ENCODE data around the gene GPR119.
"Not testable (repeated sequence)": the region's sequence is repeated elsewhere in the genome, so short reads cannot be mapped to it uniquely, and the experiment has no call there.

GPR119 gene

DNA sequence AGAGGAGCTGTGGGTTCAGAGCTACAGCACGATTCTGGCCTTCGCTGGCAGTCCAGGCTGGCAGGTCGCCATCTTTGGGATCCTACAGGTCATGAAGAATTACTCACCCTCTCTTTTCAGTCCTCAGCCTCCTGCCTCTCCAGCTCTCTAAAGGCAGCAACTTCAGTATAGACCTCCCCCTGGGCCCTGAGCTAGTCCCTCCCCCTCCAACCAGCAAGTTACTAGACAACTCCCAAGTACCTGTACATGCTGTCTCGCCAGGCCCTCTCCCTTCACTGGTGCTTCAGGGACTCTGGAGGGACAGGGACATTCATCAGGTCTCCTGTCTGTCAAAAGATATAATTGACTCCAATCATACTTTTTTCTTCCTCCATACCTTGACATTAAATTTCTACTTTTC, at the start of gene GPR119:
Gene GPR119, minus strand, starts transcription at position 155 of the 400 bp plus-strand sequence. CDS start 227 bp downstream, outside the sequence.
- no peak for DNase-seq

DNA sequence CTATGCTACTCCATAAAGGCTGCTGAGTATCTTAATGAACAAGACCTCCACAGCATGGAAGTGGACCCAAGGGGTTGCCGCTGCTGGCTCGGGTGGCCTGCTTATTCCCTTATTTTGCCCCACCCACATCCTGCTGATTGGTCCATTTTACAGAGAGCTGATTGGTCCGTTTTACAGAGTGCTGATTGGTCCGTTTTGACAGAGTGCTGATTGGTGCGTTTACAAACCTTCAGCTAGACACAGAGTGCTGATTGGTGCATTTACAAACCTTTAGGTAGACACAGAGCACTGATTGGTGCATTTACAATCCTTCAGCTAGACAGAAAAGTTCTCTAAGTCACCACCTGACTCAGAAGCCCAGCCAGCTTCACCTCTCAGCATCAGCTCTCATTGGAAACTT, 43.8 kb upstream of the GPR119 start:
- DNase-seq, result not testable (repeated sequence)

DNA sequence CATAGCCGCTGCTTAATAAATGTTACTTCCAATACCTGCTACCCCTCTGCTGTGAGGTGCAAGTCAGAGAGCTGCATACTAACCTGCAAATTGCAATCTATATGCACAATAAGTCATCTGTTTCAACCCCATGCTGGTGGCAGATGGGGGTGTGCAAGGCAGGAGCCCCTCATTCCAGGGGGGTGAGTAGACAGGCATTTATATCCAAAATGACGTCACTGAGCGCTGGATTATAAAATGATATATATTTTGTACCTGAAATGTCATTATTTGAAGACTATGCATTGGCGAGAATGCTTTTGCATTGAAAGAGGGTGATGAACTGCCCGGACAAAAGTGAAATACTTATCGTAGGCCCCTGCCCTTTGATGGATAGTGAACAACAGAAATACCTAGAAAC, 41.1 kb upstream of the GPR119 start:
- DNase-seq, result no peak

- no peak for DNase-seq
Observed at GRCh38 chrX:130419263-130419662, 33.8 kb upstream of the GPR119 start.

GRCh38 chrX:130418740-130419139, 33.3 kb upstream of the GPR119 start:
- DNase-seq, result no peak

- no peak for DNase-seq
Observed at GRCh38 chrX:130418066-130418465, 32.6 kb upstream of the GPR119 start.

DNA sequence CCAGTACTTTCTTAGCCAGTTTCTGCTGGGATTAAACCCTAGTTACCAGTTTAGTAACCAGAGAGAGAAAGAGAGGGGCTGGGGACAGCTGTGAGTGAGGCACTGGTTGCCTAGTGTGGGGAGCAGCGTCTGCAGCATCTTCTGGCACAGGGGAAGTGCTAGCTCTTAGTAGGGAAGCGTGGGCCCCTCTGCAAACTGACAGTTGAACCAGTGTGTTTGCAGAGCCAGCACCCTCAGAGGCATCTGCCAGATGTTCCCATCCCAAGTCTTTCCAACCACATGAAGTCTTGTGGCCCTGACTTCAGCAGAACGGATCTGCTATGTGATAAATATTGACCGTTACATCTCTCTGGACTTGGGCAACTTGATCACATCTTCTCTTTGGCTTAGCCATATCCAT, 31.3 kb upstream of the GPR119 start:
- no peak for DNase-seq

DNA sequence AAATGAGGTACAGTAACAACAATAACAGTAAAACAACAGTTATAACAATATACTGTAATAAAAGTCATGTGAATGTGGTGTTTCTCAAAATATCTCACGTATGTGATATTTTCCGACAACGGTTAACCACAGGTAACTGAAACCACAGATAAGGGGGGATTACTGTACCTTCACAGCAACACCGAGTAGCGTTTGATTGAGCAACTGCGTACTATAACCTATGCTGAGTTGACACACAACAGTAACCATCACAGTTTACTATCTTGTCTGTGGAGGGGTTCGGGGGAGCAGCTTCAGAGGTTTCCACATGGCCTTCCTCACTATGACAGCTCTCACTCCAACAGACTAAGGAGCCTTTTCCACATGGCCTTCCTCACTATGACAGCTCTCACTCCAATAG, 29.7 kb upstream of the GPR119 start:
- no peak for DNase-seq

DNA sequence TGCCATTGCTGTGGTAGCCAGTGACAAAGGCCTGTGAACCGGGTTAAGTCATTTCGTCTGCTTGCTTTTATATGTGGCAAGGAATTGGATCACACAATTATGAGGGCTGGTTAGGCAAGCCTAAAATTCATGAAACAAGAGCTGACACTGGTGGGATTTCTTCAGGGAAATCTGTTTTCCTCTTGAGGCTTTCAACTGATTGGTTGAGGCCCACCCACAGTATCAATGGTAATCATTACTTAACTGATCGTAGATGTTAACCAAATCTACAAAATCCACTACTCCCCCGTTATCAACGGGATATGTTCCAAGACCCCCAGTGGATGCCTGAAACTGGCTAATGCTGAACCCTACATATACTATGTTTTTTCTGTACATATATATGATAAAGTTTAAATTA, 29.3 kb upstream of the GPR119 start:
- DNase-seq, result no peak

DNA sequence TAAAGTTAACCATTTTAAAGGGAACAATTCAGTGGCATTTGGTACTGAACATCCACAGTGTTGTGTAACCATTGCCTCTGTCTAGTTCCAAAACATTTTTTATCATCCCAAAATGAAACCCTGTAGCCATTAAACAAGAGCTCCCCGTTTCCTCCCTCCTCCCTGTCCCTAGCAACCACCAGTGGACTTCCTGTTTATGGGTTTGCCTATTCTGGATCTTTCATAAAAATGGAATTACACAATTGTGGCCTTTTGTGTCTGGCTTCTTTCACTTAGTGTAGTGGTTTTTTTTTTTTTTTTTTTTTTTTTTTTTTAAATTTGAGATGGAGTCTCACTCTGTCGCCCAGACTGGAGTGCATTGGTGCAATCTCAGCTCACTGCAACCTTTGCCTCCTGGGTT, 27.9 kb upstream of the GPR119 start:
- DNase-seq, result no peak

DNA sequence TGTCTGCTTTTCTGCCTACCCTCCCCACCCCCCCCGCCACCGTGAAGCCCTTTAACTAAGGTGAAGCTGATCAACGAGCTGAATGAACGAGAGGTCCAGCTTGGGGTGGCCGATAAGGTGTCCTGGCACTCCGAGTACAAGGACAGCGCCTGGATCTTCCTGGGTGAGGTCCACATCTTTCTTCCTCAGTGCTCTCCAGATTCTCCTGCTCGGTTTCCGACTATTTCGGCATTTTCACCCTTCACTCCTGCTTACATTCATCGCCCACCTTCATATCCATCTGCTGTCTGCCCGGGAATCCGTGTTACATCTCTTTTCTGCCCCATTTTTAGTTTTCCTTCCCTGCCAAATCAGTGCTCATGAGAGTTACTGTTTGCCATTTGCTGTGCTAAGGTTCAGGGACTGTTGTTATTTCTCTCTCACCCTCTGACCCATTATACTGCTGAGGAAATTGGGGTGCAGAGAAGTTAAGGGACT, 16.8 kb upstream of the GPR119 start:
- no peak for DNase-seq

DNA sequence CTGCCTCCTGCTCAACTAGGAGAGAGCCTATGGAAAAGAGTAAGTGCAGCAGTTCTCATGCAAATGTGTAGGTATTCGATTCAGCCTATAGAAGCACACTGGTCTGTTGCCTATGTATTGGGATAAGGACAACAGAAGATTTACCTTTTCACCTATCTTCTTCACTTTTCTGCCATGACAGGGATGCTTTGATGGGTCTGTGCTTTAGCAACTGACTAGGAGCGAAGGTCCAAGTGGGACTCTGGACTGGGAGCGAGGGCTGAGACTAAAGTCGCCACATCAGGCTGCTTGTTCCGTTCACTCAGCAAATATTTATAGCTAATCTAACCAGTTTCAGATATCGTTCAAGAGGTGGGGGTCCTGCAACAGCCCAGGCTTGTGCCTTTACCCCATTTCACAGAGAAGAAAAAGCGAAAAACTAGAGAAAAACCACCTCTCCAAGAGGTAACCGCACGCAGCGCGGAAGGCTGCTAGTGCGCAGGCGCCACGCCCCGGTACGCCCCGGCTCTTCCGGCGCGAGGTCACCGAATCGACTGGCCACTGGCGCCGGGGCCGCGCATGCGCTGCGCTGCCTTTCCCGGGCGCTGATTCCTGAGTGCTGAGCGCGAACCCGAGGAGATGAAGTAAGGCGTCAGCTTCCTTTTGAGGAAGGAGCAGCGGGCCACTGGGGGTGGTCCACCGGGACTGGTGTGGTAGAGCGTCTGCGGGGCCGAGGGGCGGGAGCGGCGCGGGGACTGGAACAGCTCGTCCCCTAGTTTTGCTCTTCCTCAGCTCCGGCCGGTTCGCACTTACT, 16.1 kb upstream of the GPR119 start, which contains the start of gene RBMX2:
Gene RBMX2, plus strand, starts transcription at position 573 of the 793 bp plus-strand sequence. Its CDS starts 46 bp downstream, at position 619.
- peak; percentile 76 for DNase-seq

DNA sequence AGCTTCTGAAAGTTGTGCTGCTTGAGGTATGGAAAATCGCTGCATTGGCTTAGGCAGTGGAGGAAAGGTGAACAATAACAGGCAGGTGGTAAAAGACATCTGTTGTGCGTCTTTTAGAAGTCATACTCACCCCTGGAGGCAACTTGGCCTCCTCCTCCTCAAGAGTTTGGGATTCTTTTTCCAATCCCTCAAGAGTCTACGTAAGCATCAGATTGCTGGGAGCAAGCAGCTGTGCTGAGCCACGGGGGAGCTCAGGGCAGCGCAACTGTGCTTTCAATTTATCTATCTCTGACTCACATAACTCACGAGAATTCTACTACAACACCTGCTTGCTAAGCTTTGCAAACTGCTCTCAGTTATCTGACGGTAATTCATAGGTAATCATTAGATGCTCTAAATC, 9.9 kb upstream of the GPR119 start:
- DNase-seq, result no peak

- peak; percentile 20 for DNase-seq
Observed at GRCh38 chrX:130393451-130394074, 8.1 kb upstream of the GPR119 start.

DNA sequence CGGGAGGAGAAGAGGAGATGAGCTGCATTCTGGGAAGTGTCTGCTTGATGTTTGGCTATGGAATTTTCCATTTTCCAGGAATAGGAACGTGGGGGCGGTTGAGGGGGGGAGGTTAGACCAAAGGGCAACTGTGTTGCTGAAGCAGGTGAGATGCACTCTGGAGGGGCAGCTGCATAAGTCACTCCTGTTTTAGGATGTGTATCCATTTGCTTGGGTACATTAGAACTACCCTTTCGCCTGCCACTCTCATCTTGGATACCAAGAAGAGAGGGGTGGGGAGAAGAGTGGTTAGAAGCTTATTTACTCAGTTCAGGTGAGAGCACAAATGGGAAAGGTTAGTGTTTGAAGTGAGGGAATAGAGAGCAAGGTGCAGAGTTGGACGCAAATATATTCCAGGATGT, 934 bp upstream of the GPR119 start:
- DNase-seq, result no peak

GRCh38 chrX:130378024-130378669, 7.3 kb downstream of the GPR119 start:
- DNase-seq, result no peak

GRCh38 chrX:130376077-130376476, 9.4 kb downstream of the GPR119 start:
- no peak for DNase-seq

- DNase-seq, result not testable (repeated sequence)
Observed at GRCh38 chrX:130352050-130352449, 33.4 kb downstream of the GPR119 start.

- DNase-seq, result no peak
Observed at GRCh38 chrX:130351567-130351966, 33.9 kb downstream of the GPR119 start.

- no peak for DNase-seq
Observed at GRCh38 chrX:130347321-130347720, 38.2 kb downstream of the GPR119 start.

- no peak for DNase-seq
Observed at GRCh38 chrX:130343411-130343810, 42.1 kb downstream of the GPR119 start.

DNA sequence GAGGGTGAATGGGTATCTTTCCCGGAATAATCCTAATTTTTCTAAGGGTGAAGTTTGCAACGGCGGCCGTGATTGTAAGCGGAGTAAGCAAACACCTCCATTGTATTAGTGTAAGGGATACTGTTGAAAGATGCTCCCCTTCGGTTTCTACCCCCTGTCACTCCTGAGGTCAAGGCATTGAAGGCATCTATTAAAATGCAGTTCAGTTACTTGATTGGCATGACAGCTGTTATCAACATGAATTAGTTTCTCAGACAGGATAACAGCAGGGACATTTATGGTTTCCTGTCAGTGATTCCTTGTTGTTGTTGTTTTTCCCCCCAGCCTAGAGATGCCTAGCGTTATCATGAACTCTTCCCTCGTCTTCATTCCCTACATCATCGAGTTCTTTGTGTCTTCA, 45.2 kb downstream of the GPR119 start:
- DNase-seq, result no peak

- DNase-seq, result peak; percentile 88
Observed at GRCh38 chrX:130339408-130340222, 45.9 kb downstream of the GPR119 start, which contains the start of gene SLC25A14. Gene SLC25A14, plus strand, starts transcription at chrX:130339919. Its CDS starts 360 bp downstream, at chrX:130340279.
